ENCODE data around the gene CDC73.

DNA sequence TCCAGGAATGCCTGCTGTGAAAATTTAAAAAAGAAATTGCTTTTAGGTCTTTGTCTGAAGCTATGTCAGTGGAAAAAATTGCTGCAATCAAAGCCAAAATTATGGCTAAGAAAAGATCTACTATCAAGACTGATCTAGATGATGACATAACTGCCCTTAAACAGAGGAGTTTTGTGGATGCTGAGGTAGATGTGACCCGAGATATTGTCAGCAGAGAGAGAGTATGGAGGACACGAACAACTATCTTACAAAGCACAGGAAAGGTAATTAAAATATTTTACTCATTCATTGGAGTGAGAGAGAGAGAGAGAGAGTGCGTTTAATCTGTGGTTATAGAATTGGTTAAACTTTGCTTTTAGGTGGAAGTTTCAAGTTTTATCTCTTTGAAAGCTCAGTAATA is 20.0 kb downstream of the CDC73 start:
- TF ChIP-seq, protein P1, sequence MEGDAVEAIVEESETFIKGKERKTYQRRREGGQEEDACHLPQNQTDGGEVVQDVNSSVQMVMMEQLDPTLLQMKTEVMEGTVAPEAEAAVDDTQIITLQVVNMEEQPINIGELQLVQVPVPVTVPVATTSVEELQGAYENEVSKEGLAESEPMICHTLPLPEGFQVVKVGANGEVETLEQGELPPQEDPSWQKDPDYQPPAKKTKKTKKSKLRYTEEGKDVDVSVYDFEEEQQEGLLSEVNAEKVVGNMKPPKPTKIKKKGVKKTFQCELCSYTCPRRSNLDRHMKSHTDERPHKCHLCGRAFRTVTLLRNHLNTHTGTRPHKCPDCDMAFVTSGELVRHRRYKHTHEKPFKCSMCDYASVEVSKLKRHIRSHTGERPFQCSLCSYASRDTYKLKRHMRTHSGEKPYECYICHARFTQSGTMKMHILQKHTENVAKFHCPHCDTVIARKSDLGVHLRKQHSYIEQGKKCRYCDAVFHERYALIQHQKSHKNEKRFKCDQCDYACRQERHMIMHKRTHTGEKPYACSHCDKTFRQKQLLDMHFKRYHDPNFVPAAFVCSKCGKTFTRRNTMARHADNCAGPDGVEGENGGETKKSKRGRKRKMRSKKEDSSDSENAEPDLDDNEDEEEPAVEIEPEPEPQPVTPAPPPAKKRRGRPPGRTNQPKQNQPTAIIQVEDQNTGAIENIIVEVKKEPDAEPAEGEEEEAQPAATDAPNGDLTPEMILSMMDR (conservative IDR thresholded peaks at IDR 0.05; ENCODE audit: low read length) = no peak
- no peak for TF ChIP-seq EZH2phosphoT487 (IDR thresholded peaks at IDR 0.05; ENCODE audit: borderline replicate concordance, low read depth, low read length)
